ENCODE results near the gene TRIM59. TPM values are rescaled to one million over a fixed set of nuclear protein-coding genes. Genes with fewer than 3 reads are reported as not detected.

TRIM59 gene
- total and polyA plus RNA-seq, 2 experiments from 2014 or later = 11.1 to 15.5 TPM

GRCh38 chr3:160403028-160403545 is 46.5 kb downstream of the TRIM59 start:
- peak in 1 of 2 donors; percentile 43 for DNase-seq (ENCODE audit: low read depth in 1 of 2, low spot score in 1 of 2)
- no peak for TF ChIP-seq CTCF (IDR thresholded peaks at IDR 0.05; ENCODE audit: low read depth, low read length)
- H3K4me1 ChIP-seq (ENCODE audit: low read depth) = peaks cover 29% of the 10 kb centered on the region
- no peaks in the 10 kb centered on the region for H3K27me3 ChIP-seq
- H3K9me3 ChIP-seq (ENCODE audit: low read depth) = no peaks in the 10 kb centered on the region
- peak overlapping the region; percentile 74 for H3K4me3 ChIP-seq
- H3K36me3 ChIP-seq = peaks cover 19% of the 10 kb centered on the region
- H3K27ac ChIP-seq = no peak overlapping the region

- H3K27me3 ChIP-seq = no peaks in the 10 kb centered on the region
- no peak for TF ChIP-seq CTCF (IDR thresholded peaks at IDR 0.05; ENCODE audit: low read depth, low read length)
- peak in 1 of 2 donors; percentile 25 for DNase-seq (ENCODE audit: low read depth in 1 of 2, low spot score in 1 of 2)
- H3K4me3 ChIP-seq = peak overlapping the region; percentile 74
- peaks cover 19% of the 10 kb centered on the region for H3K36me3 ChIP-seq
- H3K27ac ChIP-seq = no peak overlapping the region
- H3K9me3 ChIP-seq (ENCODE audit: low read depth) = no peaks in the 10 kb centered on the region
- H3K4me1 ChIP-seq (ENCODE audit: low read depth) = peaks cover 31% of the 10 kb centered on the region
Observed at GRCh38 chr3:160402221-160403027, 47.2 kb downstream of the TRIM59 start.

GRCh38 chr3:160401291-160402095 is 48.1 kb downstream of the TRIM59 start:
- H3K27ac ChIP-seq = peak overlapping the region; percentile 92

GRCh38 chr3:160400702-160401150 is 48.9 kb downstream of the TRIM59 start:
- peak; percentile 35 to 69 for DNase-seq (ENCODE audit: low read depth in 1 of 2, low spot score in 1 of 2)
- Histone ChIP-seq H3K9me3 (ENCODE audit: low read depth) (no peaks in the 10 kb centered on the region), H3K4me1 (ENCODE audit: low read depth) (peaks cover 31% of the 10 kb centered on the region), H3K27me3 (no peaks in the 10 kb centered on the region), H3K27ac (peak overlapping the region; percentile 92), H3K4me3 (peak overlapping the region; percentile 74), H3K36me3 (peaks cover 7% of the 10 kb centered on the region)
- no peak for TF ChIP-seq CTCF (IDR thresholded peaks at IDR 0.05; ENCODE audit: low read depth, low read length)

More at GRCh38 chr3:160401291-160402095, 48.1 kb downstream of the TRIM59 start:
- Histone ChIP-seq H3K4me1 (ENCODE audit: low read depth) (peaks cover 31% of the 10 kb centered on the region), H3K36me3 (peaks cover 14% of the 10 kb centered on the region), H3K27me3 (no peaks in the 10 kb centered on the region), H3K4me3 (peak overlapping the region; percentile 74), H3K9me3 (ENCODE audit: low read depth) (no peaks in the 10 kb centered on the region)
- no peak for TF ChIP-seq CTCF (IDR thresholded peaks at IDR 0.05; ENCODE audit: low read depth, low read length)
- peak; percentile 41 to 91 for DNase-seq (ENCODE audit: low read depth in 1 of 2, low spot score in 1 of 2)

- DNase-seq (ENCODE audit: low read depth in 1 of 2, low spot score in 1 of 2) = peak; percentile 61 to 77
- TF ChIP-seq CTCF (IDR thresholded peaks at IDR 0.05; ENCODE audit: low read depth, low read length) = no peak
- H3K9me3 ChIP-seq (ENCODE audit: low read depth) = no peaks in the 10 kb centered on the region
- H3K4me3 ChIP-seq = peak overlapping the region; percentile 74
- H3K27ac ChIP-seq = peak overlapping the region; percentile 92
- H3K4me1 ChIP-seq (ENCODE audit: low read depth) = peaks cover 31% of the 10 kb centered on the region
- peaks cover 4% of the 10 kb centered on the region for H3K36me3 ChIP-seq
- H3K27me3 ChIP-seq = no peaks in the 10 kb centered on the region
Observed at GRCh38 chr3:160400030-160400701, 49.4 kb downstream of the TRIM59 start.
